IMR-90 (cell line): ENCODE results near the gene PLEKHG1. TPM values are rescaled to one million over a fixed set of nuclear protein-coding genes. Genes with fewer than 3 reads are reported as not detected.

ENCODE experiments used
- ATAC-seq: fragments of 200-7000 bp; cut with Tn5 transposase; 2 replicates; pipeline ENCODE4 v1.9.1; 2020; ENCODE audit warnings: low read depth, mild to moderate bottlenecking, moderate library complexity
- BruUV-seq: library from RNA; stranded (reverse); fragments of 400-500 nt; replicated peaks from 2 replicates; lab custom pipeline; 2021; lab: Mats Ljungman, UMichigan
- CTCF ChIA-PET: fragments of 300-600 bp; formaldehyde crosslinking; extraction: SDS; loops from one replicate; lab custom pipeline; 2021; ENCODE audit warnings: antibody characterized with exemption; lab: Yijun Ruan, JAX
- POLR2A ChIA-PET: fragments of 300-600 bp; sonication (Branson Sonifier 250); formaldehyde crosslinking; loops from one replicate; lab custom pipeline; 2022; ENCODE audit warnings: antibody characterized with exemption; ENCODE audit not compliant: unreplicated experiment; lab: Charles Lee
- DNase-seq: peaks from one replicate; pipeline ENCODE4 v3.0.0; 2013
- H2AFZ ChIP-seq: replicated peaks from 2 replicates; pipeline ENCODE3; 2013; ENCODE audit warnings: low read length, mild to moderate bottlenecking; ENCODE audit not compliant: poor library complexity
- H2AK5ac ChIP-seq: 2 replicates; pipeline ENCODE4 v1.6.1; 2013; ENCODE audit warnings: low read depth, low read length, inconsistent platforms
- H2AK9ac ChIP-seq: replicated peaks from 2 replicates; pipeline ENCODE3; 2013; ENCODE audit warnings: mild to moderate bottlenecking, low read depth, low read length, moderate library complexity; ENCODE audit not compliant: poor library complexity
- H2BK120ac ChIP-seq: 2 replicates; pipeline ENCODE4 v1.6.1; 2013; ENCODE audit warnings: low read depth, low read length, inconsistent platforms
- H2BK15ac ChIP-seq: 3 replicates; pipeline ENCODE4 v1.6.1; 2013; ENCODE audit warnings: low read depth, low read length, inconsistent platforms
- H2BK20ac ChIP-seq: 2 replicates; pipeline ENCODE4 v1.6.1; 2013; ENCODE audit warnings: low read depth, mild to moderate bottlenecking, inconsistent platforms, low read length, moderate library complexity
- H2BK5ac ChIP-seq: 2 replicates; pipeline ENCODE4 v1.6.1; 2013; ENCODE audit warnings: mild to moderate bottlenecking, low read depth, low read length, inconsistent platforms; ENCODE audit not compliant: poor library complexity, severe bottlenecking
- H3K14ac ChIP-seq: replicated peaks from 2 replicates; pipeline ENCODE4 v1.6.1; 2013; ENCODE audit warnings: low read depth, low read length, inconsistent platforms
- H3K18ac ChIP-seq: 2 replicates; pipeline ENCODE4 v1.6.1; 2013; ENCODE audit warnings: low read depth, low read length, control low read depth
- H3K23ac ChIP-seq: 2 replicates; pipeline ENCODE4 v1.6.1; 2013; ENCODE audit warnings: low read depth, low read length, inconsistent platforms
- H3K27ac ChIP-seq: 2 replicates; pipeline ENCODE4 v1.5.1; 2013; ENCODE audit warnings: mild to moderate bottlenecking, control low read depth, low read length; ENCODE audit not compliant: insufficient read depth
- H3K27me3 ChIP-seq: 2 replicates; pipeline ENCODE4 v1.6.1; 2013; ENCODE audit warnings: low read length; ENCODE audit not compliant: control insufficient read depth, insufficient read depth
- H3K36me3 ChIP-seq: 2 replicates; pipeline ENCODE4 v1.6.1; 2013; ENCODE audit warnings: low read length, mixed read lengths; ENCODE audit not compliant: control insufficient read depth, insufficient read depth
- H3K4ac ChIP-seq: 2 replicates; pipeline ENCODE4 v1.6.1; 2013; ENCODE audit warnings: low read depth, low read length, inconsistent platforms
- H3K4me1 ChIP-seq: 2 replicates; pipeline ENCODE4 v1.6.1; 2013; ENCODE audit warnings: low read length, mixed read lengths; ENCODE audit not compliant: control insufficient read depth, insufficient read depth
- H3K4me2 ChIP-seq: 2 replicates; pipeline ENCODE4 v1.6.1; 2013; ENCODE audit warnings: low read depth, mild to moderate bottlenecking, control low read depth, low read length, moderate library complexity
- H3K4me3 ChIP-seq: 2 replicates; pipeline ENCODE4 v1.5.1; 2013; ENCODE audit warnings: low read depth, mild to moderate bottlenecking, control low read depth, low read length, moderate library complexity; ENCODE audit not compliant: insufficient read depth
- H3K56ac ChIP-seq: 2 replicates; pipeline ENCODE4 v1.6.1; 2013; ENCODE audit warnings: low read length, inconsistent platforms; ENCODE audit not compliant: insufficient read depth; ENCODE audit errors: extremely low read depth
- H3K79me1 ChIP-seq, 2 experiments: 2 replicates each; pipeline ENCODE4 v1.6.1; 2013; ENCODE audit warnings: low read length in 2 of 2, inconsistent platforms in 1 of 2, low read depth in 1 of 2
- H3K9ac ChIP-seq: 2 replicates; pipeline ENCODE4 v1.6.1; 2013; ENCODE audit warnings: low read depth, low read length, control low read depth
- H3K9me1 ChIP-seq: 2 replicates; pipeline ENCODE4 v1.6.1; 2013; ENCODE audit warnings: low read length, inconsistent platforms; ENCODE audit not compliant: insufficient read depth
- H3K9me3 ChIP-seq: 2 replicates; pipeline ENCODE4 v1.6.1; 2013; ENCODE audit warnings: low read length; ENCODE audit not compliant: control insufficient read depth, insufficient read depth
- H4K20me1 ChIP-seq: 2 replicates; pipeline ENCODE4 v1.6.1; 2013; ENCODE audit warnings: low read length, inconsistent platforms; ENCODE audit not compliant: insufficient read depth
- H4K5ac ChIP-seq: 2 replicates; pipeline ENCODE4 v1.6.1; 2013; ENCODE audit warnings: mild to moderate bottlenecking, low read depth, low read length, control low read depth
- H4K8ac ChIP-seq, 2 experiments: 2 replicates each; pipeline ENCODE4 v1.6.1; 2013; ENCODE audit warnings: low read depth in 2 of 2, low read length in 2 of 2, control low read depth in 1 of 2, inconsistent platforms in 1 of 2
- H4K91ac ChIP-seq: 2 replicates; pipeline ENCODE4 v1.6.1; 2013; ENCODE audit warnings: low read depth, low read length, inconsistent platforms; ENCODE audit not compliant: insufficient read depth
- BHLHE40 ChIP-seq: fragments of 150-350 bp; IDR thresholded peaks from 2 replicates; pipeline ENCODE4 v1.6.1; 2016; ENCODE audit warnings: mild to moderate bottlenecking, low read depth, low read length
- CEBPB ChIP-seq: IDR thresholded peaks from 2 replicates; pipeline ENCODE4 v1.6.1; 2012; ENCODE audit warnings: low read depth, low read length, improper control_type of control experiment
- CHD1 ChIP-seq: IDR thresholded peaks from 2 replicates; pipeline ENCODE4 v1.6.1; 2012; ENCODE audit warnings: low read depth, low read length, improper control_type of control experiment
- CTCF ChIP-seq: conservative IDR thresholded peaks from 2 replicates; pipeline ENCODE4 v1.5.1; 2012; ENCODE audit warnings: mild to moderate bottlenecking, low read depth, low read length, improper control_type of control experiment
- ELK1 ChIP-seq: fragments of 150-350 bp; IDR thresholded peaks from 2 replicates; pipeline ENCODE4 v1.6.1; 2016; ENCODE audit warnings: low read depth, mild to moderate bottlenecking, low read length, moderate library complexity, borderline replicate concordance
- FOS ChIP-seq: fragments of 150-350 bp; IDR thresholded peaks from 2 replicates; pipeline ENCODE4 v1.6.1; 2016; ENCODE audit warnings: low read depth, low read length
- MAFK ChIP-seq: IDR thresholded peaks from 2 replicates; pipeline ENCODE4 v1.6.1; 2012; ENCODE audit warnings: low read depth, low read length, improper control_type of control experiment
- MXI1 ChIP-seq: IDR thresholded peaks from 2 replicates; pipeline ENCODE4 v1.6.1; 2012; ENCODE audit warnings: low read depth, mild to moderate bottlenecking, low read length, moderate library complexity, borderline replicate concordance
- NFE2L2 ChIP-seq: fragments of 150-350 bp; IDR thresholded peaks from 2 replicates; pipeline ENCODE4 v1.6.1; 2016; ENCODE audit warnings: low read depth, mild to moderate bottlenecking, low read length
- POLR2A ChIP-seq: IDR thresholded peaks from 2 replicates; pipeline ENCODE4 v1.6.1; 2012; ENCODE audit warnings: mild to moderate bottlenecking, low read depth, low read length
- RAD21 ChIP-seq: IDR thresholded peaks from 2 replicates; pipeline ENCODE4 v1.6.1; 2012; ENCODE audit warnings: low read length, improper control_type of control experiment
- RCOR1 ChIP-seq: IDR thresholded peaks from 2 replicates; pipeline ENCODE4 v1.6.1; 2012; ENCODE audit warnings: mild to moderate bottlenecking, low read length, improper control_type of control experiment; ENCODE audit not compliant: insufficient replicate concordance
- RFX5 ChIP-seq: IDR thresholded peaks from 2 replicates; pipeline ENCODE4 v1.8.0; 2012; ENCODE audit warnings: low read depth, mild to moderate bottlenecking, low read length, moderate library complexity
- SMC3 ChIP-seq: fragments of 150-350 bp; IDR thresholded peaks from 2 replicates; pipeline ENCODE4 v1.6.1; 2016; ENCODE audit warnings: low read depth, mild to moderate bottlenecking, antibody characterized with exemption, low read length, moderate library complexity
- USF2 ChIP-seq: fragments of 150-350 bp; IDR thresholded peaks from 2 replicates; pipeline ENCODE4 v1.6.1; 2017; ENCODE audit warnings: mild to moderate bottlenecking, antibody characterized with exemption, low read length, low read depth
- WGBS, 2 experiments: methylation state at CpG; one replicate each; pipeline versions ENCODE4 v1.1.5 to v1.1.7; 2013; ENCODE audit warnings: missing lambda C conversion rate in 2 of 2; ENCODE audit not compliant: insufficient read length in 1 of 2; ENCODE audit errors: extremely low coverage in 2 of 2; 5-methylcytosine and 5-hydroxymethylcytosine counted together
- dilution Hi-C: fragments of 300-500 bp; cut with HindIII; formaldehyde crosslinking; loops from one replicate; pipeline ENCODE4 v1.14.3; 2018; ENCODE audit warnings: low sequenced_read_pairs; ENCODE audit not compliant: unreplicated experiment
- in situ Hi-C: fragments of 300-500 bp; cut with MboI; formaldehyde crosslinking; loops from 3 replicates; pipeline ENCODE4 v1.14.3; 2019; ENCODE audit warnings: low sequenced_read_pairs, inconsistent platforms, mixed read lengths
- intact Hi-C: fragments of 100-400 bp; cut with micrococcal nuclease; formaldehyde crosslinking; loops from 2 replicates; pipeline ENCODE4 v1.10.0; 2022
- polyA plus RNA-seq, 3 experiments: library from polyadenylated mRNA; depleted of rRNA; stranded (reverse); fragments of >200 nt; gene quantifications; 2 replicates each; pipeline ENCODE4 v1.2.3, GENCODE V29; 2012; ENCODE audit warnings: low replicate concordance in 1 of 3
- total RNA-seq: library from RNA; depleted of rRNA; stranded (reverse); fragments of >200 nt; gene quantifications from 2 replicates; pipeline ENCODE4 v1.2.3, GENCODE V29; 2012

PLEKHG1 gene
- total and polyA plus RNA-seq, 2 of the 4 experiments (the other 2 are of a cell fraction): 0.09 to 0.36 TPM

GRCh38 chr6:150622476-150622875, 22.8 kb downstream of the PLEKHG1 start:
- intact Hi-C loops (no loop called here), dilution Hi-C loops (no loop called here), in situ Hi-C loops (no loop called here)
- Histone ChIP-seq H4K8ac (no peak overlapping the region), H3K4me3 (no peak overlapping the region), H3K4me1 (no peaks in the 10 kb centered on the region; the same call in 1 of the 2 replicates), H2BK15ac (no peak overlapping the region), H3K23ac (no peak overlapping the region), H4K20me1 (no peaks in the 10 kb centered on the region), H2AK5ac (no peak overlapping the region), H3K9me1 (no peaks in the 10 kb centered on the region), H2BK20ac (no peak overlapping the region), H3K36me3 (no peaks in the 10 kb centered on the region), H3K27me3 (no peaks in the 10 kb centered on the region), H3K9ac (no peak overlapping the region), H3K27ac (no peak overlapping the region), H3K18ac (no peak overlapping the region), H2BK120ac (no peak overlapping the region), H4K91ac (no peak overlapping the region), H2AFZ (no peak overlapping the region), H3K79me1 (no peaks in the 10 kb centered on the region), H3K14ac (no peak overlapping the region), H3K56ac (no peak overlapping the region), H2AK9ac (no peak overlapping the region), H3K4ac (no peak overlapping the region), H3K4me2 (no peak overlapping the region), H2BK5ac (no peak overlapping the region), H4K5ac (no peak overlapping the region), H3K9me3 (no peaks in the 10 kb centered on the region)
- WGBS, 2 experiments: no CpG with 5 or more reads among the region's 4 CpGs
- DNase-seq (no peak), ATAC-seq (no peak)
- POLR2A ChIA-PET: no interaction called here
- TF ChIP-seq RCOR1 (no peak), RAD21 (no peak), CHD1 (no peak), USF2 (no peak), BHLHE40 (no peak), ELK1 (no peak), CEBPB (no peak), CTCF (no peak), POLR2A (no peak), RFX5 (no peak), MAFK (no peak), MXI1 (no peak), SMC3 (no peak), NFE2L2 (no peak), FOS (no peak)
- no TSS peak for BruUV-seq
- CTCF ChIA-PET: no interaction called here
